Thoracic aorta (tissue), 2 donors: ENCODE measurements around the gene RCOR2. TPM values are rescaled to one million over a fixed set of nuclear protein-coding genes. Genes with fewer than 3 reads are reported as not detected.

Experiments
- ATAC-seq: fragments of 150-250 bp; one replicate; pipeline ENCODE4 v1.8.0; 2017; ENCODE audit warnings: low read depth; ENCODE audit not compliant: insufficient number of reproducible peaks, low FRiP score
- DNase-seq: peaks from one replicate; pipeline ENCODE4 v3.0.0-alpha.2; 2020; ENCODE audit warnings: low spot score
- H3K27ac ChIP-seq, 2 donors: fragments of 200-600 bp; sonication (generic); 1 replicate in 1 of 2; 2 replicates in 1 of 2; pipeline ENCODE4 v1.5.1; 2016; ENCODE audit warnings: mild to moderate bottlenecking in 2 of 2, moderate library complexity in 2 of 2
- H3K27me3 ChIP-seq: fragments of 200-600 bp; sonication (generic); replicated peaks from 2 replicates; pipeline ENCODE4 v1.6.0; 2016; ENCODE audit warnings: mild to moderate bottlenecking; ENCODE audit not compliant: insufficient read depth
- H3K36me3 ChIP-seq: fragments of 200-600 bp; sonication (generic); one replicate; pipeline ENCODE4 v1.5.1; 2016
- H3K4me1 ChIP-seq, 2 donors: fragments of 200-600 bp; sonication (generic); 1 replicate in 1 of 2; 2 replicates in 1 of 2; pipeline versions ENCODE4 v1.5.1 to v1.6.0; 2016; ENCODE audit warnings: low read depth in 2 of 2, mild to moderate bottlenecking in 1 of 2; ENCODE audit not compliant: control insufficient read depth in 1 of 2
- H3K4me3 ChIP-seq: fragments of 200-600 bp; sonication (generic); 2 replicates; pipeline ENCODE4 v1.5.1; 2016; ENCODE audit warnings: mild to moderate bottlenecking
- H3K9me3 ChIP-seq: fragments of 200-600 bp; sonication (generic); 2 replicates; pipeline ENCODE4 v1.5.1; 2016
- CTCF ChIP-seq: fragments of 200-600 bp; sonication (generic); IDR thresholded peaks from one replicate; pipeline ENCODE4 v1.5.1; 2019; ENCODE audit warnings: antibody characterized with exemption
- total RNA-seq, 2 donors: library from RNA; depleted of rRNA; stranded (reverse); fragments of >200 nt; gene quantifications; one replicate each; pipeline versions ENCODE4 v1.1.0 to v1.2.3, GENCODE V29; 2016

The RCOR2 gene
- total RNA-seq, 2 donors from 2014 or later, result 1.4 to 3.8 TPM

DNA sequence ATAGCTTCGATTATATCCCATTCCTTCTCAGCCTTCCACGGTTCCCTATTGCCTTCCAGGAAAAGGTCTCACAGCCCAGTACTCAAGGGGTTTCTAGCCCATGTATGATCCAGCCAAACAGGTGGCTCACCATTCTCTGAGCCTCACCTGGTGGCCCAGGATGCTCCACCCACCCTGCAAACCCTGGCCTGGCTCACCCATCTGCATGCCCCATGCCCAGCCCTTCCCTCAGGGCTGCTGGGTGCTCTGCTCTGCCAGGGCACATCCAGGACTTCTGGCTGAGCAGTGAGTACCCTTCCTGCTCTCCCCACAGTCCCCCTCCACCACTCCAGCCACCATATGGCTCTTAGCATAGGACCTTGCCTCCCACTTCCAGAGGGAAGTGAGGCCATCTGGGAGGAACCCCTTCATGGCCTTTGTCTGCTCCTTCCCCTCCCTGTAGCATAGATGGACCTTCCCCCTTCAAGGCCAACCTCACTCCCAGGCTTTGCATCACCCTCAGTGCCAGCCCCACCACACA is 5.8 kb upstream of the RCOR2 start:
- DNase-seq (no peak), ATAC-seq (no peak)
- H3K27ac ChIP-seq, result no peak overlapping the region
- no peak for TF ChIP-seq CTCF
- no peaks in the 10 kb centered on the region for H3K9me3 ChIP-seq
- no peak overlapping the region for H3K4me3 ChIP-seq
- H3K4me1 ChIP-seq, result peaks cover 27 to 37% of the 10 kb centered on the region in 2 donors
- H3K36me3 ChIP-seq, result no peaks in the 10 kb centered on the region
- no peaks in the 10 kb centered on the region for H3K27me3 ChIP-seq

DNA sequence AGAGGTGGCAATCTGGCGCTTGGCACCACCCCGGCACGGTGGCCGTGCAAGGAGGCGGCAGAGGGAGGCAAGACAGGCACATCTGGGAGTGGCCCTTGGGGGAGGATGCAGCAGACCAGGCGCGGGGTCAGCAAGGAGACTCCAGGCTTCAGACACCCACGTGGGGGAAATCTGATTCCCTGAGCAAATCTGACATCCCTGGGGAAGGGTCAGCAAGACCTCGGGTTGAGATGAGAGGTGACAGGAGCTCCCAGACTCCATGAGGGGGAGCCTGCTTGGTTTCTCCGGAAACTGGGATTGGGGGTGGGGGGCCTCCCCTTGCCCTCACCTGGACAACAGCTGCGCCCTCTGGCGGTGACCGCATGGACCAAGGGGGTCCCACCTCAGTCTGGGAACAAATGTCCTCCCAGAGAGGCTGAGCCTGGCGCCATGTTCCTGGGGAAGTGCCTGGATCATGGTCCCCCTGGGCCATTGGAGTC is 4.0 kb upstream of the RCOR2 start:
- TF ChIP-seq CTCF, result peak; percentile 38
- H3K9me3 ChIP-seq, result no peaks in the 10 kb centered on the region
- DNase-seq (no peak), ATAC-seq (no peak)
- peak overlapping the region; percentile 88 for H3K27ac ChIP-seq
- no peaks in the 10 kb centered on the region for H3K36me3 ChIP-seq
- H3K4me3 ChIP-seq, result peak overlapping the region; percentile 73
- no peaks in the 10 kb centered on the region for H3K27me3 ChIP-seq
- H3K4me1 ChIP-seq, result peaks cover 39 to 50% of the 10 kb centered on the region in 2 donors

DNA sequence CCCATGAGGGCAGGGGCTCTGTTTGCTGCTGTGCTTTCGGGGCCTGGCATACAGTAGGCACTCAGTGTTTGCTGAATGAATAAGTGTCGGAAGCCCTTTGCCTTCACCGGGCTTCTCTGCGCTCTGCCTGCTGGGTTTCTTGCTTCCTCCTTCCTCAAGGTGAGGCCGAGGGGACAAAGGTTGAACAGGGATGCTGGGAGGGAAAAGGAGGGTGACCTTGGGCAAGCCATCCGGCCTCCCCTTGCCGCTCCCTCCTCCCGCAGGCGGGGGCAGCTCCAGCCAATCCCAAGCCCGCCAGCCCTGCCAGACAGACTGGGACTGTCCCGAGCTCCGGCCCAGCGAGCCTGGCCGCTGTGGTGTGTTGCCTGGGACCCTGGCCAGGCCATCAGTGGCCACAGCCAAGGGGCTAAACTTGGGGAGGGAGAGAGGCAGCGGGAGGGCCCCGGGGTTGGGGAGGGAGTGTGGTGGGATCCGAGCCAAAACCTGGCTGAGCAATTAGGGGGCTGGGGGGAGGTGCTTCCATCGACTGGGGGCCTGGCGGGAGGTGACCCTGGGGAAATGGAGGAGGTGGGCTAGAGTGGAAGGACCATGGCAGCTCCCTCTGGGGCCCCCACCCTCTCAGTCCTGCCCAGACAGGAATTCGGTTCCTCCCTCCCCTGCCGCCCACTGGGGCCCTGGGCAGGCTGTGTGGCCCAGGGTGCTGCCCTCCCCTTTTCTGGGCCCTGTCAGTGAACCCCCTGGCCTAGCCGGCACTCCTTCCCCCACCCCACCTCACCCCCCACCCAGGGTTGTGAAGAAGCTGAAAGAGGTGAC is 3.4 kb upstream of the RCOR2 start:
- Histone ChIP-seq H3K4me1 (peaks cover 39 to 54% of the 10 kb centered on the region in 2 donors), H3K36me3 (no peaks in the 10 kb centered on the region), H3K9me3 (no peaks in the 10 kb centered on the region), H3K4me3 (peak overlapping the region; percentile 73), H3K27ac (peak overlapping the region; percentile 88), H3K27me3 (no peaks in the 10 kb centered on the region)
- no peak for DNase-seq
- TF ChIP-seq CTCF, result no peak
- ATAC-seq, result peak; percentile 14

DNA sequence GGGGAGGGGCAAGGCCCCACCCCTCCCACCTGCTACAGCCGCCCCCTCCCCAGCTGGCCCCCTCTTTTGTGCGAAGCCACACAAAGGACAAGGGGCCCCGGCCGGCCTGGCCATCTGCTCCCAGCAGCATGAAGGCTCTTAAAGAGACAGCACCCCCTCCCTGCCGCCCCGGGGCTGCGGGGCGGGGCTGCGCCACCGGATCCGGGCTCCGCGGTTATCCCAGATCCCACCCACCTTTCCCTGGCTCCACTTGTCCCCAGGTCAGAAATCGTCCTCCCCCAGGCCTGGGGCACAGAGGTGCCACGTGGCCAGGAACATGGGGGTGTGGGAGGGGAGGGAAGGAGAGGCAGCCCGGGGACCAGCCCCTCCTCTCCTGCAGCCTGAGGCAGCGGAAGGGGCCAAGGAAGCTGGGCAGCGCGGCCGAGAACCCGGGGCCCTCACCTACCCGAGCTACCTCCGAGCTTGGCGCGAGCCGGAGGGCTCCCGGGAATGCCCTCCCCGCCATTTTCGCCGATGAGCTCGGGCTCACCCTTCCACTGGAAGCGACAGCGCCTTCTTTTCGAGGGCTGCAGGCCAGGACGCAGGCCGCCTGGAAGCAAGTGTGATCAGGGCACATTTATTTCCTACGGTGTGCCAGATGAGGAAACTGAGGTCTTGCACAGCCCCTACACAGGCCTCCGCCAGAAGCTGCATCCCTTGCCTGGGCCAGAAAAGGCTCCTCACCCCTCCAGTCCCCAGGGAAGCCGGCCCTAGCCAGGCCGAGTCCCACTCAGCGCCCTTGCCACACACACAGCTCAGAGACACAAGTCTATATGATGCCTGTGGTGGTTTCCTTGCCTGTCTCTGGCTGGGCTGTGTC is 2.5 kb upstream of the RCOR2 start:
- DNase-seq, result no peak
- ATAC-seq, result no peak
- no peaks in the 10 kb centered on the region for H3K27me3 ChIP-seq
- no peaks in the 10 kb centered on the region for H3K36me3 ChIP-seq
- peak overlapping the region; percentile 73 for H3K4me3 ChIP-seq
- no peak for TF ChIP-seq CTCF
- peaks cover 39 to 58% of the 10 kb centered on the region in 2 donors for H3K4me1 ChIP-seq
- H3K9me3 ChIP-seq, result no peaks in the 10 kb centered on the region
- H3K27ac ChIP-seq, result peak overlapping the region; percentile 88
